Liver (tissue), 9 donors: Measurements from ENCODE around the gene CD209. TPM values are rescaled to one million over a fixed set of nuclear protein-coding genes. Genes with fewer than 3 reads are reported as not detected.

Experiments
- DNase-seq: peaks from one replicate; pipeline ENCODE4 v3.0.0-alpha.2; 2017; ENCODE audit warnings: low spot score
- H3K27ac ChIP-seq, 2 donors: one replicate each; pipeline ENCODE4 v1.7.0; 2013; ENCODE audit warnings: inconsistent platforms in 2 of 2, low read length in 2 of 2, control low read depth in 1 of 2, low read depth in 1 of 2, mild to moderate bottlenecking in 1 of 2
- H3K27me3 ChIP-seq, 4 donors: one replicate each; pipeline versions ENCODE4 v1.6.1 to v1.7.0; 2013; ENCODE audit warnings: low read length in 3 of 4, inconsistent platforms in 1 of 4, mild to moderate bottlenecking in 1 of 4, moderate library complexity in 1 of 4; ENCODE audit not compliant: control insufficient read depth in 4 of 4, insufficient read depth in 4 of 4
- H3K36me3 ChIP-seq, 4 donors: one replicate each; pipeline versions ENCODE4 v1.6.1 to v1.7.0; 2013; ENCODE audit warnings: low read length in 3 of 4, mild to moderate bottlenecking in 3 of 4, low read depth in 1 of 4, moderate library complexity in 1 of 4; ENCODE audit not compliant: control insufficient read depth in 4 of 4, insufficient read depth in 3 of 4
- H3K4me1 ChIP-seq, 4 donors: one replicate each; pipeline versions ENCODE4 v1.6.1 to v1.7.0; 2013; ENCODE audit warnings: low read length in 3 of 4, mild to moderate bottlenecking in 3 of 4, moderate library complexity in 1 of 4; ENCODE audit not compliant: control insufficient read depth in 4 of 4, insufficient read depth in 4 of 4
- H3K4me3 ChIP-seq, 3 donors: one replicate each; pipeline versions ENCODE4 v1.6.1 to v1.7.0; 2013; ENCODE audit warnings: low read length in 3 of 3, control low read depth in 1 of 3, low read depth in 1 of 3, mild to moderate bottlenecking in 1 of 3
- H3K9ac ChIP-seq, 2 donors: one replicate each; pipeline ENCODE4 v1.7.0; 2013; ENCODE audit warnings: low read length in 2 of 2, mild to moderate bottlenecking in 2 of 2, moderate library complexity in 2 of 2, control low read depth in 1 of 2, low read depth in 1 of 2
- H3K9me3 ChIP-seq, 4 donors: one replicate each; pipeline versions ENCODE4 v1.6.1 to v1.7.0; 2013; ENCODE audit warnings: low read length in 3 of 4; ENCODE audit not compliant: control insufficient read depth in 4 of 4
- ATF3 ChIP-seq: IDR thresholded peaks from 2 replicates; pipeline ENCODE4 v1.6.1; 2016; ENCODE audit warnings: antibody characterized with exemption
- CTCF ChIP-seq: fragments of 150-350 bp; IDR thresholded peaks from 2 replicates; pipeline ENCODE4 v1.5.1; 2017; ENCODE audit warnings: improper control_type of control experiment, low read depth, low read length; ENCODE audit not compliant: missing input control
- EGR1 ChIP-seq, 2 donors: IDR thresholded peaks; 2 replicates each; pipeline ENCODE4 v1.6.1; 2016 to 2018; ENCODE audit warnings: antibody characterized with exemption in 2 of 2, low read depth in 2 of 2
- FOXA1 ChIP-seq: IDR thresholded peaks from 2 replicates; pipeline ENCODE4 v1.6.1; 2016; ENCODE audit warnings: antibody characterized with exemption
- FOXA2 ChIP-seq: IDR thresholded peaks from 2 replicates; pipeline ENCODE4 v1.6.1; 2016; ENCODE audit warnings: antibody characterized with exemption
- GABPA ChIP-seq, 2 donors: IDR thresholded peaks in 1 of 2; conservative IDR thresholded peaks in 1 of 2; 2 replicates each; pipeline ENCODE4 v1.6.1; 2016; ENCODE audit warnings: antibody characterized with exemption in 2 of 2, mild to moderate bottlenecking in 1 of 2, moderate library complexity in 1 of 2
- HNF4A ChIP-seq, 2 donors: conservative IDR thresholded peaks; 2 replicates each; pipeline ENCODE4 v1.6.1; 2016; ENCODE audit warnings: antibody characterized with exemption in 2 of 2, mild to moderate bottlenecking in 2 of 2
- HNF4G ChIP-seq: IDR thresholded peaks from 2 replicates; pipeline ENCODE4 v1.6.1; 2016; ENCODE audit warnings: antibody characterized with exemption
- JUND ChIP-seq, 2 donors: IDR thresholded peaks; 2 replicates each; pipeline ENCODE4 v1.6.1; 2016; ENCODE audit warnings: antibody characterized with exemption in 2 of 2
- RAD21 ChIP-seq, 2 donors: IDR thresholded peaks; 2 replicates each; pipeline ENCODE4 v1.6.1; 2016; ENCODE audit warnings: antibody characterized with exemption in 2 of 2, mild to moderate bottlenecking in 2 of 2
- RXRA ChIP-seq, 2 donors: IDR thresholded peaks; 2 replicates each; pipeline ENCODE4 v1.6.1; 2017 to 2018; ENCODE audit warnings: antibody characterized with exemption in 2 of 2, mild to moderate bottlenecking in 1 of 2
- SP1 ChIP-seq: IDR thresholded peaks from 2 replicates; pipeline ENCODE4 v1.6.1; 2018; ENCODE audit warnings: antibody characterized with exemption, mild to moderate bottlenecking
- TAF1 ChIP-seq: conservative IDR thresholded peaks from 2 replicates; pipeline ENCODE4 v1.6.1; 2016; ENCODE audit warnings: antibody characterized with exemption, mild to moderate bottlenecking
- YY1 ChIP-seq: IDR thresholded peaks from 2 replicates; pipeline ENCODE4 v1.6.1; 2016; ENCODE audit warnings: antibody characterized with exemption, mild to moderate bottlenecking
- WGBS: extraction: QIAGEN DNeasy Blood & Tissue Kit; methylation state at CpG from one replicate; pipeline ENCODE4 v1.1.7; 2013; 5-methylcytosine and 5-hydroxymethylcytosine counted together
- polyA plus RNA-seq, 2 donors: library from polyadenylated mRNA; stranded (reverse) in 1 of 2; unstranded in 1 of 2; fragments of 200-250 nt in 1 of 2; fragments of >200 nt in 1 of 2; fragmentation: Nextera tagmentation in 1 of 2; extraction: Ambion mirVana in 1 of 2; gene quantifications; one replicate each; pipeline versions ENCODE4 v1.2.1 to v1.2.3, GENCODE V29; 2013 to 2015
- total RNA-seq, 2 donors: library from RNA; depleted of rRNA; stranded (reverse); fragments of >200 nt; gene quantifications; one replicate each; pipeline ENCODE4 v1.2.3, GENCODE V29; 2014
- TF ChIP-seq, protein P1 (sequence below): IDR thresholded peaks from 2 replicates; pipeline ENCODE4 v1.6.1; 2016; ENCODE audit warnings: antibody characterized with exemption, mild to moderate bottlenecking
- TF ChIP-seq, protein P2 (sequence below): IDR thresholded peaks from 2 replicates; pipeline ENCODE4 v1.6.1; 2016; ENCODE audit warnings: antibody characterized with exemption
- donor health status: healthy.
- donor health status: healthy.
- donor health status: healthy.
- donor health status: healthy.
- donor health status: healthy.

CD209 gene
- total and polyA plus RNA-seq, 4 donors: 0.44 to 3.5 (median 1.8) TPM

DNA sequence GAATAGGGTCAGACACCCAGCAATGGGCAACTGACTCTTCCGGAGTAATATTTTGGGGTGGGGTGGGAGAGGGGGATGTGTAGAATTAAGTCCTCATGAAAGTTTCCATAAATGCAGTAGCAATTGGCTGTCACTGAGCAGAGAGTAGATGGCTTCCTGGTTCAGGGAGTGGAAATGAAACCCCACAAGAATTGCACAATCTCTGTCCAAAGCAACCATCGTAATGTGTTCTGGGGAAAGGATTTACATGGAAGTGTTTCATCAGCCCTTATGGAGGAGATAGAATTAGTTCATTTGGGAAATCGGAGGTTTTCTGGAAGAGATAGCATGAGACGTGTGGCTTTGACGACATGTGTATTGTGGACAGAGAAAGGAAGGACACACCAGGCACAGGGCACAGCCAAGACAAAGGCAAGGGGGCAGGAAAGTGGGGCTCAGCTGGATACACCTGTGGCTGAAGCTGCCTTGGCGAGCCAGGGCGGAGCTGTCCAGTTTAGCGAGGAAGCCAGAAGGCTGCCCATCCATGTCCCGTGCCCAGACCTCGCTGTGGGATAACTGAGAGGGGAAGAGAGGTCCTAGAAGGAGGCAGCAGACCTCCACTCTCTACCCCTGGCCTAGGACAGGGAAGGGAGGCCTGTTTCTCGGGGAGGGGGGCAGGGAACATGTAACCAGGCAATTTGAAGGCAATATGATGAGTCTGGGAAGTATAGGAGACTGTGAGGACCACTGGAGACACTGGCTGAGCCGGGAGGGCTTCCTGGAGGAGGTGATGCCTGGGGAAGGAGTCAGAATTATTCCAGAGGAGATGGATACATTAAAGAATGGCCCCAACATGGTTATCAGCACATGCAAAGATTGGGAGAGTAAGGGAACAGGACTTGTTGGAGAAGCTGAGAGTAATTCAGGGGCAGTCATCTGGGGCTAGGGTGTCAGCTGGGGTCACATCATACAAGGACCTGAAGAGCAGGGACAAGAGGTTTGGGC, 12.8 kb downstream of the CD209 start:
- 54% methylated on average over 12 of the region's 12 CpGs for WGBS
- H3K4me3 ChIP-seq: no peak overlapping the region
- H3K27ac ChIP-seq: peak overlapping the region in 1 of 2 donors; percentile 47
- H3K4me1 ChIP-seq: no peaks in the 10 kb centered on the region
- H3K36me3 ChIP-seq: no peaks in the 10 kb centered on the region
- no peaks in the 10 kb centered on the region for H3K9me3 ChIP-seq
- H3K9ac ChIP-seq: no peak overlapping the region
- peaks cover 0 to 2% (median 0%) of the 10 kb centered on the region in 4 donors for H3K27me3 ChIP-seq
- no peak for DNase-seq
- TF ChIP-seq RXRA (IDR thresholded peaks at IDR 0.05) (no peak), HNF4A (conservative IDR thresholded peaks at IDR 0.05) (no peak), ATF3 (no peak)
- TF ChIP-seq, protein P1, sequence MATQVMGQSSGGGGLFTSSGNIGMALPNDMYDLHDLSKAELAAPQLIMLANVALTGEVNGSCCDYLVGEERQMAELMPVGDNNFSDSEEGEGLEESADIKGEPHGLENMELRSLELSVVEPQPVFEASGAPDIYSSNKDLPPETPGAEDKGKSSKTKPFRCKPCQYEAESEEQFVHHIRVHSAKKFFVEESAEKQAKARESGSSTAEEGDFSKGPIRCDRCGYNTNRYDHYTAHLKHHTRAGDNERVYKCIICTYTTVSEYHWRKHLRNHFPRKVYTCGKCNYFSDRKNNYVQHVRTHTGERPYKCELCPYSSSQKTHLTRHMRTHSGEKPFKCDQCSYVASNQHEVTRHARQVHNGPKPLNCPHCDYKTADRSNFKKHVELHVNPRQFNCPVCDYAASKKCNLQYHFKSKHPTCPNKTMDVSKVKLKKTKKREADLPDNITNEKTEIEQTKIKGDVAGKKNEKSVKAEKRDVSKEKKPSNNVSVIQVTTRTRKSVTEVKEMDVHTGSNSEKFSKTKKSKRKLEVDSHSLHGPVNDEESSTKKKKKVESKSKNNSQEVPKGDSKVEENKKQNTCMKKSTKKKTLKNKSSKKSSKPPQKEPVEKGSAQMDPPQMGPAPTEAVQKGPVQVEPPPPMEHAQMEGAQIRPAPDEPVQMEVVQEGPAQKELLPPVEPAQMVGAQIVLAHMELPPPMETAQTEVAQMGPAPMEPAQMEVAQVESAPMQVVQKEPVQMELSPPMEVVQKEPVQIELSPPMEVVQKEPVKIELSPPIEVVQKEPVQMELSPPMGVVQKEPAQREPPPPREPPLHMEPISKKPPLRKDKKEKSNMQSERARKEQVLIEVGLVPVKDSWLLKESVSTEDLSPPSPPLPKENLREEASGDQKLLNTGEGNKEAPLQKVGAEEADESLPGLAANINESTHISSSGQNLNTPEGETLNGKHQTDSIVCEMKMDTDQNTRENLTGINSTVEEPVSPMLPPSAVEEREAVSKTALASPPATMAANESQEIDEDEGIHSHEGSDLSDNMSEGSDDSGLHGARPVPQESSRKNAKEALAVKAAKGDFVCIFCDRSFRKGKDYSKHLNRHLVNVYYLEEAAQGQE: no peak

- Histone ChIP-seq H3K27me3 (peaks cover 0 to 4% (median 2%) of the 10 kb centered on the region in 4 donors), H3K27ac (no peak overlapping the region), H3K4me1 (peaks cover 0 to 2% (median 0%) of the 10 kb centered on the region in 4 donors), H3K36me3 (no peaks in the 10 kb centered on the region), H3K9me3 (no peaks in the 10 kb centered on the region), H3K9ac (no peak overlapping the region), H3K4me3 (no peak overlapping the region)
- WGBS: 69% methylated on average over 6 of the region's 6 CpGs
- no peak for DNase-seq
- TF ChIP-seq JUND (IDR thresholded peaks at IDR 0.05) (no peak), HNF4A (conservative IDR thresholded peaks at IDR 0.05) (no peak)
These were observed 14.0 kb downstream of the CD209 start for GRCh38 chr19:7733376-7733775.

DNA sequence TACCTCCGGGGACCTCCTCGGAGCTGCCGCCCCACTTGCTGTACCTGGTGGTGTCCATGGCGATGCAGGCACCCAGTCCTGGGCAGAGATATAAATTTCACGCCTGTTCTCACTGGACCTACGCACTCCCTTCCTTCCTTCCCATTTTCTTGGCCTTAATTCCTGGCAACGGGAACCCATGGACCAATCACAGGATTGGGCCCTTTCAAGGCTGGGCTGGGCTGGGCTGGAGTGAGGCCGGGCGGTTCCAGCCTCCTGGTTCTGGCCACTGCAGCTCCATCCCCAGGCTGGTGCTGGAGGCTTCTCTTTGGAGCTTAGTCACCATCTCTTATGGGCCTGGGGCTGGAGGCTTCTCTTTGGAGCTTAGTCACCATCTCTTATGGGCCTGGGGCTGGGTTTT, 15.3 kb downstream of the CD209 start, which contains the start of gene CLEC4G:
TSS of gene CLEC4G (minus strand) at position 66 of the 400 bp plus-strand sequence. CDS start at position 58, 8 bp downstream.
- no peak within 1 kb of the TSS for H3K27ac ChIP-seq
- TF ChIP-seq JUND (IDR thresholded peaks at IDR 0.05) (no peak), TAF1 (no peak), CTCF (no peak), YY1 (no peak), GABPA (IDR thresholded peaks at IDR 0.05 in 1 of 2, conservative IDR thresholded peaks at IDR 0.05 in 1 of 2) (no peak), RXRA (IDR thresholded peaks at IDR 0.05) (no peak), RAD21 (IDR thresholded peaks at IDR 0.05) (no peak), FOXA1 (no peak), EGR1 (IDR thresholded peaks at IDR 0.05; ENCODE audit: low read depth in 2 of 2) (no peak), HNF4G (no peak), FOXA2 (no peak), SP1 (no peak)
- TF ChIP-seq, protein P2, sequence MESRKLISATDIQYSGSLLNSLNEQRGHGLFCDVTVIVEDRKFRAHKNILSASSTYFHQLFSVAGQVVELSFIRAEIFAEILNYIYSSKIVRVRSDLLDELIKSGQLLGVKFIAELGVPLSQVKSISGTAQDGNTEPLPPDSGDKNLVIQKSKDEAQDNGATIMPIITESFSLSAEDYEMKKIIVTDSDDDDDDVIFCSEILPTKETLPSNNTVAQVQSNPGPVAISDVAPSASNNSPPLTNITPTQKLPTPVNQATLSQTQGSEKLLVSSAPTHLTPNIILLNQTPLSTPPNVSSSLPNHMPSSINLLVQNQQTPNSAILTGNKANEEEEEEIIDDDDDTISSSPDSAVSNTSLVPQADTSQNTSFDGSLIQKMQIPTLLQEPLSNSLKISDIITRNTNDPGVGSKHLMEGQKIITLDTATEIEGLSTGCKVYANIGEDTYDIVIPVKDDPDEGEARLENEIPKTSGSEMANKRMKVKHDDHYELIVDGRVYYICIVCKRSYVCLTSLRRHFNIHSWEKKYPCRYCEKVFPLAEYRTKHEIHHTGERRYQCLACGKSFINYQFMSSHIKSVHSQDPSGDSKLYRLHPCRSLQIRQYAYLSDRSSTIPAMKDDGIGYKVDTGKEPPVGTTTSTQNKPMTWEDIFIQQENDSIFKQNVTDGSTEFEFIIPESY: no peak
- peaks cover 0 to 9% (median 2%) of the 10 kb centered on the region in 4 donors for H3K27me3 ChIP-seq
- no peaks in the 10 kb centered on the region for H3K36me3 ChIP-seq
- H3K9ac ChIP-seq: no peak within 1 kb of the TSS
- no peak for DNase-seq
- peaks cover 0 to 2% (median 0%) of the 10 kb centered on the region in 4 donors for H3K4me1 ChIP-seq
- 52% methylated on average over 9 of the region's 9 CpGs for WGBS
- no peaks in the 10 kb centered on the region for H3K9me3 ChIP-seq
- H3K4me3 ChIP-seq: peak within 1 kb of the TSS in 2 of 3 donors; percentile 7 to 29
